GM12874 (cell line): ENCODE results near the gene IRF2BPL.

Source experiments
- CTCF ChIP-seq: IDR thresholded peaks from 2 replicates; pipeline ENCODE4 v1.5.1; 2011; ENCODE audit warnings: low read depth, mild to moderate bottlenecking, control low read depth, low read length, moderate library complexity; ENCODE audit not compliant: insufficient read depth

The IRF2BPL gene

GRCh38 chr14:77009014-77009413 is 19.5 kb downstream of the IRF2BPL start:
- TF ChIP-seq CTCF: no peak

- no peak for TF ChIP-seq CTCF
Observed at GRCh38 chr14:77008541-77008940, 20.0 kb downstream of the IRF2BPL start.

GRCh38 chr14:77007975-77008421 is 20.5 kb downstream of the IRF2BPL start:
- no peak for TF ChIP-seq CTCF

GRCh38 chr14:77007183-77007974 is 21.1 kb downstream of the IRF2BPL start:
- no peak for TF ChIP-seq CTCF

GRCh38 chr14:77006132-77006531 is 22.4 kb downstream of the IRF2BPL start:
- no peak for TF ChIP-seq CTCF

GRCh38 chr14:77005559-77005958 is 22.9 kb downstream of the IRF2BPL start:
- no peak for TF ChIP-seq CTCF

- TF ChIP-seq CTCF: no peak
Observed at GRCh38 chr14:77004711-77005460, 23.6 kb downstream of the IRF2BPL start.
